Measurements from ENCODE around the gene ERLIN1.

Gene ERLIN1

DNA sequence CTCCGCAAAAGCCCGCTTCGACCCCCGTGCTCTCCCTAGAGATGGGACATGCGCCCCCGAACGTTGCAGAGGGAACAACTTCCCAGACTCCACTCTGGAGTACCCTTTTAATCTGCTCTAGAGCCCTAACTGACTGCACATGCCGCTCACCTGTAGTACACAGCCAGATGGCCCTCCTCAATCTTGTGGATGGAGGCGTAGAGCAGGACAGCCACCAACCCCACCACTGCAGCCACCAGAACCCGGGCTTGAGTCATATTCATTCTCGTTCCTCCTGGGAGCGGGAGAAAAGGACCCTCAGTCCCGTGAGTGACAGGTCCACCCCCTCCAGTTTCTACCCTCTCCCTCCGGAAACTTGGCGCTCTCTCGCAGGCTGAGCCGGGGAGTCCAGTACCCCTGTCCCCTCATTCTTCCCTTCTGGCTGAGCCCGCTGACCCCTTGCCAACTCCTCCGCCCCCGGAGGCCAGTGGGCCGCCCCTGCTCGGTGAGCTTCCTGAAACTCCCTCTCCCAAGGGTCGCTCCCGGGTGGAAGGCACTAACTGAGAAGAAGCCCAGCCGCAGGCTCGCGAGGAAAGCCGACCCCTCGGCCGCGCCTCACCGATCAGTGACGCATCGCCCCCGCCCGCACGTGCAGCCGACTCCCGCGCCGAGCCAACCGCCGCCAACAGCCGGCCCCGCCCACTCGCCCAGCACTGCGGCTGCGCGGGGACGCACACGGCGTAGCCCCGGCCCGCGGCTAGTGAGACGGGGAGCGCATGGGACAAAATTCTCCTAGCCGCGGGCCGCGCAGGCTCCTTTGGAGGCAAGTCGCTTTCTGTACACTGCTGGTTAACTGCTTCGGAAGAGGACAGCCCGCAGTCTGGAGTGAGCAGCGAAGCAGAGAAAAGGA, at the start of gene ERLIN1:
Gene ERLIN1, minus strand, starts transcription at position 666 of the 889 bp plus-strand sequence. Its CDS starts 403 bp downstream, at position 263.
- DNase-seq: peak; percentile 97

GRCh38 chr10:100232101-100232500, 46.3 kb upstream of the ERLIN1 start:
- no peak for DNase-seq

- no peak for DNase-seq
Measured at GRCh38 chr10:100229819-100230422, 44.1 kb upstream of the ERLIN1 start.

DNA sequence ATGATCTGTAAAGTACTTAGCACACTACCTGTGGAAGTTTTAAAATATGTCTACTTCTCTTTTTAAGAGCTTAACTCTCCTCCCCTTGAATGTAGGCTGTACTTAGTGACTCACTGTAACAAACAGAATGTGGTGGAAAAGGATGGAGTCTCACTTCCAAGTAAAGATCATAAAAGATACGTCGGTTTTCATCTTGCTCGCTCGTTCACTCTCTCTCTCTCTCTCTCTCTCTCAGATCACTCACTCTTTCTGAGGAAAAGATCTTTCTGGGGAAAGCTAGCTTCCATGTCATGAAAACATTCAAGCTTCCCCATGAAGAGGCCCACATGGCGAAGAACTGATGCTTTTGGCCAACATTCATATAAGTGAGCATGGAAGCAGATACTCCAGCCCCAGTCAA, 38.0 kb upstream of the ERLIN1 start:
- DNase-seq: no peak

DNA sequence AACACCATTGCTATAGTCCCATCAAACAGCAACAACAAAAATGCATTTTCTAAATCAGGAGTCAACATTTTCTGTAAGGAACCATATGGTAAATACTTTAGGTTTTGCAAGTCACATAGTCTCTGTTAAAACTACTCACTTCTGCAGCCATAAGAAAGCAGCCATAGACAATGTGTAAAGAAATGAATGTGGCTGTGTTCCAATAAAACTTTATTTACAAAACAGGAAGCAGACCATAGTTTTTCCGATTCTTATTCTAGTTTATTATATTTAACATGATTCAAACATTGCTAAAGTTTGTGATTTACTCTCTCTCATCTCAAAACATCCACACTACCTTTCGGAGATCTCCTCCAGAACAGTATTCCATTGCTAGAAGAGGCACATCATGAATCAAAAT, 36.7 kb upstream of the ERLIN1 start:
- DNase-seq: no peak

DNA sequence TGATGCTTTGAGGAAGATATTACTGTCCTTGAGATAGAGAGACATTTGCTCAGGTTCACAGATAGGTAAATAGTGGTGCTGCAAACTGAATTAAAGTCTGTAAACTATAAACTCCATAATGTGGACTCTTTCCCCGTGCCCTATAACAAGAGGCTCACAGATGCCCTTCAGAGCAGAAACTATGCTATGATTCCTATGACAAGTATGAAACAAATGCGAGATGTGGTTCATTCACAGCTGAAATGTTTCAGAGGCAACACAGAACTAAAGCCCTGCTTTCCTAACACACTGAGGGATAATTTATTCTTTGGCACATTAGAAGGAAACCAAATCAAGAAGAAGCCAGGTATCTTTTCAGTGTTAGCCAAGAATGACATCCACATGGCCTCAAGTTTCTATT, 30.2 kb upstream of the ERLIN1 start:
- DNase-seq: no peak

DNA sequence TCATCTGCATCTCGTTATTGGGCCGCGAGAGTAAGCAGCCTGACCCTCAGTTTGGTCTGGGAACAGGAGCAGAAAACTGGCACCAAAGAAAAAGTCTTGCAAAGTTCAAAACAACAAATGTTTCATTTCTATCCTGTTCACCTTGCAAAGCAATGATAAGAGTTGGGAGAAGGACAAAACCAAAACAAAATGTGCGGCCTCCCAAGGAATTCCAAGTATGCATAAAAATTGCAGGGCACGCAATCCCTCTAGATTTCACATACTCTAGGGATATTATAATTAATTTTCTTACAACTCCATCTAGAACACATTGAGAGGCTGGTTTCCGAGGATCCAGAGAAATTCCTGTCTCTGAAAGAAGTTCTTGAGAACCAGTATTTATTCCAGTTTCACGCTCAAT, 23.5 kb upstream of the ERLIN1 start:
- DNase-seq: no peak

DNA sequence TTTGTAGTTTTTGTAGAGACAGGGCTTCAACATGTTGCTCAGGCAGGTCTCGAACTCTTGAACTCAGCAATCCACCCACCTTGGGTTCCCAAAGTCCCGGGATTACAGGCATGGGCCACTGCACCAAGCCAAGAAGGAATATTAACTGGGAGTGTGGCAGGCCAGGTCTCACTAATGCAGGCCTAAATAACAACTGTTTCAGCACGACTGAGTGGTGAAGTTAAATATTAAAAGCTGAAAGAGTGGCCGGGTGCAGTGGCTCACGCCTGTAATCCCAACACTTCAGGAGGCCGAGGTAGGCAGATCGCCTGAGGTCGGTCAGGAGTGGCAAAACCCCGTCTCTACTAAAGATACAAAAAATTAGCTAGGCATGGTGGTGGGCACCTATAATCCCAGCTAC, 22.4 kb upstream of the ERLIN1 start:
- DNase-seq: no peak

DNA sequence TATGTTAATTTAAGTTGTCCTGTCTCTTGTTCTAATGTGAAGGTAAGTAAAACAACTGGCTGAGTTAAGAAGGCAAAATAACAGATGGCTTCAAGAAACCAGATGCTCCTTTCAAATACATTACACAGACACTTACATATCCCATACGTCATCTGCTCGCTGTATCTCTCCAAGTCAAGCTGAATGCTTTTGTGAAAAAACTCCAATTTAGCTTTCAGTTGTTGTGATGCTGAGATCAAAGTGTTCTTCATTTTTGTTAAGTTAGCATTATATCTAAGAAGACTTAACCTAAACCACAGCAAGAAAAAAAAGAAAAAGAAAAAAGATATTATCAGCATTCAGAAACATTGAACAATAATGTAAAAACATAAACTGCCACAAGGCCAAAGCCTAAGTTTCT, 18.5 kb upstream of the ERLIN1 start:
- DNase-seq: no peak

DNA sequence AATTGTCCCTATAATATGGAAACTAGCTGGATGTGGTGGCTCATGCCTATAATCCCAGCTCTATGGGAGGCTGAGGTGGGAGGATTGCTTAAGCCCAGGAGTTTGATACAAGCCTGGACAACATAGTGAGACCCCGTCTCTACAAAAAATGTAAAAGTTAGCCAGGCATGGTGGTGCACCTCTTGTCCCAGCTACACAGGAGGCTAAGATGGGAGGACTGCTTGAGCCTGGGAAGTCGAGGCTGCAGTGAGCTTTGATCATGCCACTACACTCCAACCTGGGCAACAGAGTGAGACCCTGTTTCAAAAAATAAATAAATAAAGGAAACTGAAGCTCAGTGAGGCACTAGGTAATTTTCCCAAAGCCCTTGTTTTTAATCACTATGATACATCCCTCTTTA, 15.7 kb upstream of the ERLIN1 start:
- no peak for DNase-seq

- DNase-seq: no peak
Measured at GRCh38 chr10:100194711-100195110, 8.9 kb upstream of the ERLIN1 start.

GRCh38 chr10:100192350-100192749, 6.5 kb upstream of the ERLIN1 start:
- no peak for DNase-seq

- peak; percentile 67 for DNase-seq
Measured at GRCh38 chr10:100186253-100187212, 704 bp upstream of the ERLIN1 start.

DNA sequence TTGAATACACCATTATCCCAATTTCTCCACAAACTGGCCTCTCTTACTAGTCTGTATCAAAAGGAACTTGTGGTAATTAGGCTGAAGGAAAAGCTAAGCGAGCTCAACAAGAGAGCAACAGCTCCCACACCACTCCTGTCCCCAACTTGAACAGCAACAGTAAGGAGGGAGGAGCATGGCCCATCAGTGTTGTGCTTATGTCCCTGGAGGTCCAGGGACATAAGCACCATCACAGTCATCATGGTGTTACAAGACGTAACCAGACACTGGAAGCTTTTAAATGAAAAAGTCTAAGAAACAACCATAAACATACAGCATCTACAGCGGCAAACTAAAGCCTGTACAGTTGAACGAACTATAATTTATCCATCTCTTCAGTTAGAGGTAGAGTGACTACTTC, 989 bp downstream of the ERLIN1 start:
- no peak for DNase-seq

DNA sequence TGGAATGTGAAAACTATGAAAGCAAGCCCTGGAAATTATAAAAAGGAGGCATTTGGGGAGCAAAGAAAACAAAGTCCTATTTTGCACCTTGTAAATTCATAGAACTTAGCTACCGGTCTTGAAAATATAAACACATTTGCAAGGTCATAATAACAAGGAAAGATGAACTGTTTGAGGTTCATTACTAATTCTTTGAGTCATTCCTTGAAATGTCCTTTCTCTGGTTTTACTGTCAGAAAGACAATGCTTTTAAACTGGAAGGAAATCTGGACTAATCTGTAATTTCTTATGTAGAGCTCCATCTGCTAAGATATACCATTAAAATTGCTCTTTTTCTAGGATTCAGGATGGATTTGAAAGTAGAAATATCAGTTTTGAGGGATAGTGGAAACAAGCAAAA, 1.4 kb downstream of the ERLIN1 start:
- DNase-seq: no peak

- DNase-seq: no peak
Measured at GRCh38 chr10:100183481-100183880, 2.3 kb downstream of the ERLIN1 start.

DNA sequence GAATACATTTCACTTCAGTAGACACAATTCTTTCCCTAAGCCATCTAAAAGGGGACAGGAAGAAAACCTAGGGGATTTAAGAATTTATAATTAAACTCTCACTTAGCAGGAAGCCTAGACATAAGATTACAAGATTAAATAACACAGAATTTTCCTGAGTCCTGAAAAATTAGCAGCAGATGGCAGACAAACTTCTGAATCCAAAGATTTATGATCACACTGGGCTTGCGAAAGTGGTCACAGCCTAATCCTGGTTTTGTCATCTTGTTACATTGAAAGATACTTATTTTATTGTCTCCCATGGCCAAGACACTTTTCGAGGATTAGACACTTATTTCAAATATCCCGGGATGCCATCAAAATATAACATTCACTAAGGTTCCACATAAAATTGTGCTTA, 2.9 kb downstream of the ERLIN1 start:
- DNase-seq: no peak

DNA sequence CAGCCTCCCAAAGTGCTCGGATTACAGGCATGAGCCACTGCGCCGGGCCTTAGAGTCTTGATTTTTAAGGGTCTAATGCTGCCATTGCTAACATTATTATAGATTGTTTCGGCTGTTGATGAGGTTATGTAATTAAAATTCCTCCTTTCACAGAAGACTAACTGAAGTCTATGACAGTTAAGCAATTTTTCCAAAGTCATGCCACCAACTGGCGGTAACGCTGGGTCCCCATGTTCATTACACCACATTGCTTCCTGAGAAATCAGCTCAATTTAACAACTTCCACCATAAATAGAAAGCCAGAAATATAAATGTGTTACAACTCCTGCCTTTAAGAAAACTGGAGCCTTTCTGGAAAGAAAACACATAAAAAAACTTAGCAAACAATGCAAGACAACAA, 3.5 kb downstream of the ERLIN1 start:
- DNase-seq: no peak

GRCh38 chr10:100175875-100176274, 10.0 kb downstream of the ERLIN1 start:
- DNase-seq: no peak

- DNase-seq: no peak
Measured at GRCh38 chr10:100174699-100175677, 10.8 kb downstream of the ERLIN1 start.

- DNase-seq: no peak
Measured at GRCh38 chr10:100173035-100173434, 12.8 kb downstream of the ERLIN1 start.

- no peak for DNase-seq
Measured at GRCh38 chr10:100172349-100172748, 13.5 kb downstream of the ERLIN1 start.

Measured in activated effector memory CD4-positive, alpha-beta T cell treated with anti-CD3 and anti-CD28 coated beads, Interleukin-2, amount 50 U/mL, for 16 hours (primary cell).